Brain pericyte (primary cell): ENCODE measurements around the gene SLC36A1.

ENCODE experiments used
- DNase-seq: peaks from one replicate; pipeline ENCODE4 v3.0.0-alpha.2; 2012; ENCODE audit warnings: low read depth, low spot score

SLC36A1 gene

GRCh38 chr5:151451626-151452520, 4.5 kb downstream of the SLC36A1 start:
- no peak for DNase-seq

GRCh38 chr5:151454166-151454565, 6.8 kb downstream of the SLC36A1 start:
- no peak for DNase-seq

GRCh38 chr5:151454889-151455288, 7.5 kb downstream of the SLC36A1 start:
- DNase-seq = no peak

- no peak for DNase-seq
These were observed 9.0 kb downstream of the SLC36A1 start for GRCh38 chr5:151456321-151456940.

GRCh38 chr5:151458314-151458713, 10.9 kb downstream of the SLC36A1 start:
- no peak for DNase-seq

- DNase-seq = no peak
These were observed 12.4 kb downstream of the SLC36A1 start for GRCh38 chr5:151459680-151460324.

GRCh38 chr5:151461312-151461711, 13.9 kb downstream of the SLC36A1 start:
- DNase-seq = no peak

GRCh38 chr5:151463137-151464029, 16.0 kb downstream of the SLC36A1 start:
- no peak for DNase-seq

- DNase-seq = no peak
These were observed 16.7 kb downstream of the SLC36A1 start for GRCh38 chr5:151464101-151464500.

- DNase-seq = no peak
These were observed 18.1 kb downstream of the SLC36A1 start for GRCh38 chr5:151465476-151465875.

GRCh38 chr5:151467576-151467975, 20.2 kb downstream of the SLC36A1 start:
- DNase-seq = no peak

- DNase-seq = no peak
These were observed 22.0 kb downstream of the SLC36A1 start for GRCh38 chr5:151469386-151469785.

GRCh38 chr5:151469992-151470391, 22.6 kb downstream of the SLC36A1 start:
- no peak for DNase-seq

GRCh38 chr5:151470439-151470838, 23.0 kb downstream of the SLC36A1 start:
- no peak for DNase-seq

GRCh38 chr5:151471276-151471675, 23.9 kb downstream of the SLC36A1 start:
- DNase-seq = no peak

- DNase-seq = no peak
These were observed 27.4 kb downstream of the SLC36A1 start for GRCh38 chr5:151474799-151475198.

GRCh38 chr5:151475388-151475787, 28.0 kb downstream of the SLC36A1 start:
- DNase-seq = no peak

GRCh38 chr5:151476016-151476415, 28.6 kb downstream of the SLC36A1 start:
- no peak for DNase-seq

GRCh38 chr5:151477101-151477500, 29.7 kb downstream of the SLC36A1 start:
- DNase-seq = no peak

GRCh38 chr5:151480384-151481293, 33.2 kb downstream of the SLC36A1 start:
- DNase-seq = no peak
